ENCODE results near the gene ACACA.

DNA sequence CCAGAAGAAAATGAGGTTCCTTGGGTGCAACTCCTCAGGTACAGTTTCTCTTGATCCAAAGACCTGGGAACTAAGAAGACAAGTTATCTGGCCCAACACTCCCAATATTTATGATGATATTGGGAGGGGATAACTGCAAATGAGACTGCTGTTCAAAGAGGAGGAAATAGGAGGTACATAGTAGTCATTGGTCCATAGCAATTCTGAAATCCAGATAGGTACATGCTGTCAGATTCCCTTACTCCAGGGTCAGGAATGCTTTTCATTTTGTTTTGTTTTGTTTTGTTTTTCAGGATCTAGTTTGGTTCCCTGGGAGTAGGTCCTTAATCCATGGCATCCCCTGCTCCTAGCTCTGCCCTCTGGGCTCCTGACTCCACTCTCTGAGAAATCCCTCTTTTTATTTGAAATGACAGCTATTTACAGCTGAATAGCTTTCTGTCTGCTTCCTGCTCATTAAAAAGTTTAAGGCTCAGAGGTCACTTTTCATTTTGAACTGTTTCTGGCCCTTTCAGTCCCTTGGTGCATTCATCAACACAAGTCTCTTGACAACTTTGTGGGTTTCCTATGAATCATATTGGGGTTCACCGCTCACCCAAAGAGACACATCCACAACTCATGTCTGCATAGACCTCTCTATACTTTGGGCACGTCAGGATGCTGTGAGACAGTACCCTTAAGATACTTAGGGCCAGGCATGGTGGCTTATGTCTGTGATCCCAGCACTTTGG lies 141.0 kb downstream of the ACACA start:
- TF ChIP-seq GATA2 (IDR thresholded peaks at IDR 0.05; ENCODE audit: low read depth, low read length) (no peak), GATA3 (IDR thresholded peaks at IDR 0.05; ENCODE audit: low read depth, low read length) (no peak)

All from SH-SY5Y (cell line).